HG03520 (cell line): ENCODE data around the gene UBE2H.
A peak's percentile ranks its signal among the peaks of the same experiment; 100 is the strongest.

Experiments used
- ATAC-seq: cut with Tn5 transposase; IDR thresholded peaks from one replicate; pipeline ENCODE4 v1.9.1; 2021; ENCODE audit warnings: mild to moderate bottlenecking, moderate library complexity; ENCODE audit not compliant: unreplicated experiment

UBE2H gene

DNA sequence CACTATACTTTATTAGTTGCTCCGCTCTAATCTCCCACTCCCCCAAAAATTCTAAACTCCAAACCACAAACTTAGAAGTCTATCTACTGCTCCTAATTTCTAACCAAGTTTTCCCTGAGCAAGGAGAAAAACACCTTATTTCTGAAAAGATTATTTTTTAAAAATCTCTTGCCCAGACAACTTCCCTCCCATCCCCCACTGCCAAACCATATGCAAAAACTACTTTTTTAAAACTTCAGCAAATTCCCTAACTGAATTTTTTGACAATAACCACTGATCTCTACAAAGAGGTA lies 1.9 kb downstream of the UBE2H start:
- no peak for ATAC-seq

DNA sequence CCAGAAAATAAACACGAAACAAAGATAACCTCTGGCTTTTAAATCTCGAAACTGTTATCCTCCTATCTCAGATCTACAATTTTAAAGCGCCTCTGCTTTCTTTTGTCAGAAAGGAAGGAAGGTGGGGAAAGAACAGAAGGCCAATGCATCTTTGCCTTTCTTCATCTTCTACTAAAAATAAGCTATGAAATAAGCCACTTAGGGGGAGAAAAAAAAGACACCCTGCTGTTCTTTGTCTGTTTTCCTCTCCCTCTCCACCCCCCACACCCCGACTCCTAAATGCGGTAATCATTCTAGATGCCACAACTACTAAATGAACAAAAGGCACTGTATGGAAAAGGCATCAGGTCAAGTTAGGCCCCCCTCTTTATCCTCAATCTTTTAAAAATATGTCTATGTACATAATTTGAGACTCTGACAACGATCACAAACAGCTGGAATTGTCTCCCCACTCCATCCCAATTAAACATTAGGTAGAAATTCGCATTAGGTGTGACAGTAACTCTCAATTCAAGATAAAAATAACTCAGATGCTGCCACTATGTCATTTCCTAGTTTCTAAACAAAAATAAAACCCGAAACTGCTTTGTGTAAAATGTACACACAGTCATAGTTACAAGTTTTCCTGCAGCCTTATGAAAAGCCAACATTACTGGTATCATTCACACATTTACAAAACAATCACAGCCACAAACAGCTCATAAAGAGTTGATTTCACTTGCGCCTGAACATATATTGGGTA lies 2.4 kb downstream of the UBE2H start:
- no peak for ATAC-seq

DNA sequence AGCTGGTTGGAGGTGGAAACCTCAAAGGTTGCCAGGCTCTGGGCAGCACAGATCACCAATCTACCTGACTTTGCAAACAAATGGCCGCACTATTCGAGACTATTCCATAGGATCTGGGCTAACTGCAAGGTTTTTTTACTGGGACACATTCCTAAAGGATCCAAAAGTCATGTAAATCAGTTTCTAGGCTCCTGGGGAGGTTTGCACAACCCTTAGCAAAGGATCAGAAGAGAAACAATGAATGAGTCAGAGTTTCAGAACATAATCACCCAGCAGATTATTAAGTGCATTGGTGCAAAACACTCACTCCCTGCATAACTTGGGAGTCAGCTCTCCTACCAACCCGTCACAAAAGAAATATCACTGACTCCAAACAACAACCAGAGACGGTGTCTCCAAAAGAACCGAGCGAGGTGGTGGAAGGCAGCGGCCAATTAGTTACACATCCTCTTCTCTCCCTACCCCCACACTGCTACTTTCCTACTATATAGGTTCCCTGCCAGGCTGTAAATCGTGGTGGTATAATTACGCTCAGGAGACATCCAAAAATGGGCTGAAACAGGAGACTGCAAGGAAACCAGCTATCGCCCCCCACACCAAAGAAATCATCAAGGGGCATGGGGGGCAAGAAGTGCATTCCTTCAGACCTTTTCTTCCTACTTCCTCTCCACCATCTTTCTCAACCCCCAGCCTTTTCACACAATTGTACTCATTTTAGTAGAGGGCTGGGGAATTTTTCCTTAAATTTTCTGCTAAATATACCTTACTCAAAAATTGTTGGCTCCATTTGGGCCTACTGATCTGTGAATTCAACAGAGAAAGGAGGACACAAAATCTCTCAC lies 3.2 kb downstream of the UBE2H start:
- no peak for ATAC-seq

DNA sequence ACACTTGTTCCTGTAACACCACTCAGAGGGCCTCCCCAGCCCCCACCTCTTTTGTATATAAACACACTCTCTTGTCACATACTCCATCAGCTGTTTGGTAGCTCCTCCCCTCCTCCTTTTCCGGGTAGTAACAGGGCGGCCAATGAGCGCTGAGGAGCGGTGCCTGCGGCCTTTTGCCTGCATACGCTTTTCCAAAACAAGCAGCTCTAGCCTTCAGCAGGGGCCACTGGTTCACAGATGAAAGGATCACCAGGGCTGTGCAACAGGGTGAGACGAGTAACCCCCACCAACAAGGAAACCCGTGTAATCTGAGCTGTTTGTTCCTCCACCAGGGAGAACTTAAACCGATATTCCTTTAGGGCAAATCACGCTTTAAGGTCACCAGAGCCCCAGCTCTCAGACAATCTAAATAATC lies 3.9 kb downstream of the UBE2H start:
- ATAC-seq: peak; percentile 52

DNA sequence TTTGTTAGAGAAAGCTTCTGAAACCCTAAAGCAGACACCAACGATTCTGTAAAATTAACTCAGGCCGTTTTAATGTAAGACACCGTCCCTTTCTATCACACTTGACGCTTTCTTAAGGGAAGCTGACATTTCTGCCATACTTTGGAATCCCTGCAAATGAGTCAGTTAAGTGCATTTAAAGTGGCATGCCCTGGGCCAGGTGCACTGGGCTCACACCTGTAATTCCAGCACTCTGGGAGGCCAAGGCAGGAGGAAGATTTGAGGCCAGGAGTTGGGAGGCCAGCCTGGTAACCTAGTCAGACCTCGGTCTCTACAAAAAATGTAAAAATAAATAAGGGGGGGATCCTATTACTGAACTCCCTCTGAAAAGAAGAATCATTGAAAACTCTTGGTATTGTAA lies 4.4 kb downstream of the UBE2H start:
- no peak for ATAC-seq

DNA sequence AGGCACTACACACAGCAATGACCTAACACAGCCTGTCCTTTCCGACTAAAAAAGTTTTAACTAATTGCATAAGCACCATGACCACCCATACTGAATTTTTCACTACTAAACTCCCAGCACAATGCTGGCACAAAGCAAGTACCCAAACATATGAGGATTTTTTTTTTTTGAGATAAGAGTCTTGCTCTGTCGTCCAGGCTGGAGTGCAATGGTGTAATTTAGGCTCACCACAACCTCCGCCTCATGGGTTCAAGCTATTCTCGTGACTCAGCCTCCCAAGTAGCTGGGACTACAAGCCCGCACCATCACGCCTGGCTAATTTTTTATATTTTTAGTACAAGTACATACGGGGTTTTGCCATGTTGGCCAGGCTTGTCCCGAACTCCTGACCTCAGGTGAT lies 5.1 kb downstream of the UBE2H start:
- ATAC-seq: no peak

DNA sequence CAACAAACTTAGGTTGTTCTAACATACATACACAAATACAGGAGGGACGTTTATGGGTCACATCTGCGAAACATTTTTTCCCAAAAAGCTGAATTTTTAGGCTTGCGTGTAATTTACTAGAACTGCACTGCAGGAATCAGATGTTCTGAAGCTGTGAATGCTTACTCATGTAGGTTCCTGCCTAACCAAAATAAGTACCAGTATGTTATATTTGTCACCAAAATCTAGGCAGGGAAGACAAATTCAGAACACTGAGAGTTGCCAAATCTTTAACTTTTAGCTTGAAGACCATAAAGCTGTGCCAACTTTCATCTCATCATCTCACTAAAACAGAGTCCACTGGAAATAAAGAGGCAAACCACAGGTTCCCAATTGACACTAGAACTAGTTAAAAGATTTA lies 5.7 kb downstream of the UBE2H start:
- ATAC-seq: no peak

DNA sequence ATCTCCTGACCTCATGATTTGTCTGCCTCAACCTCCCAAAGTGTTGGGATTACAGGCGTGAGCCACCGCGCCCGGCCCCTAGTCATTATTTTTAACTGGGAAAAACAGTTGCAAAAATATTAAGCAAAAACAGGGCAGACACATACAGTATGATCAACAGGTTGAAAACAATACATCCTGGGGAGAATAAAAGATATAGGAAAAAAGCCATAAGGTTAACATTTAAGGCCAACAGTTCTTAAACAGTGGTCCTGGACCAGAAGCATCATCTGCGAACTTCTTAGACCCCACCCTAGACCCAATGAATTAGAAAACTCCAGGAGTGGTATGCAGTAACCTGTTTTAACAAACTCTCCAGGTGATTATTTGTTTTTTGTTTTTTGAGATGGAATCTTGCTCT lies 6.5 kb downstream of the UBE2H start:
- ATAC-seq: no peak

DNA sequence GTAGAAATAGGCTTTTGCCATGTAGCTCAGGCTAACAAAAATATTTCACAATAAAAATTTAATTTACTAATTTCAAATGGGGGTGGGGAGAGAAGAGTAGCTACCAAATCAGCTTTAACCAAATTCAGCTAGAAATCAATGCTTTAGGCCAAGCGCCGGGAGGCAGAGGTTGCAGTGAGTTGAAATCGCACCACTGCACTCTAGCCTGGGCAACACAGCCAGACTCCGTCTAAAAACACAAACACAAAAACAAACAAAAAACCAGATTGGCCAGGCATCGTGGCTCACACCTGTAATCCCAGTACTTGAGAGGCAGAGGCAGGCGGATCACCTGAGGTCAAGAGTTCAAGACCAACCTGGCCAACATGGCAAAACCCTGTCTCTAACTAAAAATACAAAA lies 9.4 kb downstream of the UBE2H start:
- no peak for ATAC-seq

DNA sequence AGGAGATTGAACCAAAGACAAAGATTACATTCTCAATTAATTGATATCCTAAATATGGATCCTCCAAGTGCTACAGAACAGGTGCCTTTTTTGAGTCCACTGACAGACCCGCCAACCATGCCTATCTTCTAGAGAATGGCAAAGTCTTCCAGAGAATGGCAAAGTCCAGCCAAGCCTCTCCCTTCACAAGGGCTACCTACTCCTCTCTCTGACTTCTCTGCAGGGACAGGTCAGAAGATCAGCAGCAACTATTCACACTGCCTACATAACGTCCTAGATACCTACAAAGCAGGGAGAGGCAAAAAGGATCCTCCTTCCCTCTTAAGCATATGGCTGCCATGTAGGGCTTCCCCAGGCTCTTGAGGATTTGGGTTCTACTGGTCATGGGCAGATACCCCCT lies 12.4 kb downstream of the UBE2H start:
- ATAC-seq: no peak

DNA sequence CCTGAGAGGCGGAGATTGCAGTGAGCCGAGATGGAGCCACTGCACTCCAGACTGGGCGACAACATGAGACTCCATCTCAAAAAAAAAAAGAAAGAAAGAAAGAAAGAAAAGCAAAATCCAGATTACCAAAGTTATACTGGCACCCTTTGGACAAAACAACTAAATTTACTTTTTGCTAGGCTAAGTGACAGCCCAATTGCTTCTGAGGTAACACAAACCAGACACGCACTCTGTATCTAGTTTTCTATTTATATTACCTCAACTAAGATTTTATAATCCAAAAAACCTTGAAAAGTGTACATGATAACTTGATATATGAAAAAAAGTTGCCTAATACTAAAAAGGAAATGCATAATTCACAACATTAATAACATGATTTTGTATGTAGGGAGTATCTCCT lies 12.9 kb downstream of the UBE2H start:
- no peak for ATAC-seq

DNA sequence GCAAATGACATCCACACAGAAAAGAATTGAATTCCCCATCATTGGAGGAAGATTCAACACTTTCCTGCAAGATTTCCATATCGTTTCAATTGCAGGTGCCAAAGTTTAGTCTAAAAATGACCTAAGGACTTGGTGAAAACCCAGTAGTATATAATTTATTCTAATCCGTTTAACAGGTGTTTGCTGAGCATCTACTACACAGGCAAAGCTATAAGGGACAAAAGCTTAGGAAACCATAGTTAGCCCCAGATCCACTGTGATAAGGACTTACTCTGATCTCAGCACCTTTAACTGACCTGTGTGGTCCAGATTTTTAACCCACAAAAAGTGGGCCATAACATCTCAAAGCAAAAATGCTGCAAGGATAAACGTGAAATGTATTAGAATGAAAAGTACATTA lies 19.1 kb downstream of the UBE2H start:
- ATAC-seq: no peak

DNA sequence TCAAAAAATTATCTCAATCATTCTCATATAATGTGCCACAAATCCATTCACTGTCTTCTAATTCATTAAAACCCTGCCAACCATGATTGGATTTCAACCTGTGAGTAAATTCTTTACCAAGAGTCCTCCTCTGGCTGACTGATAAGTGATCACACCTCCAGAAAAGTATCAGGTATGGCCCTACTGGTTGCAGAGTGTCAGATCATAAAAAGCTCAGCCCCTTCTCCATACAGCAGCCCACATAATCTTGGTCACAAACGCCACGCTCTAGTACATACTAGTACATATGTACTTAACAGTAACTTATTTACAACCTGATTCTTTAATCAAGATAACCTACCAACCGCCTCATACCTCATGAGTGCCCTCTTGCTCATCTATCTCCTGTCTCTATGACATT lies 26.1 kb downstream of the UBE2H start:
- ATAC-seq: no peak

DNA sequence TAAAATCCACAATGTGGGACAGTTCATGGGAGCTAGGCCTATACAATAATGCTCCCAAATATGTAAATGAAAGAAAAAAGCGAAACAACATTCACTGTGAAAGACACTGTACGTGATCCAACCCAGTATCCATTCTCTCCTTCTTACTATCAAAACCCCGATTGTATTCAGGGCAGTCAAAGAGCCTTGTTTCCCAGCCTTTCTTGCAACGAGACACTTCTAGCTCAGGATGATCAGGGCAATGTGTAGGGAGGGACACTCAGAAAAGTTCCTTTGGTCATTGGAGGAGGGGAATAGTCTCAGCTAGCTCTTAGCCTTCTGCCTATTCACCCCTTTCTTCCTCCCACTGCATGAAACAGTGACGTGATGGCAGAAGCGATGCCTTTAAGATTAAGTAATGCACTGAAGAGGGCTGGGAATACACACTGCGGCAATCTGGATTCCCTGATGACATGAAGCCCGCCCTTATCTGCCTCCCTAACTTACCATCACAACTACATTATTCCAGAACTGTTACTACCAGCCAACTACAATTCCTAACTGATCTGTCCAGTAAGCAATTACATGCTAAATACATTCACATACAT lies 27.3 kb downstream of the UBE2H start:
- ATAC-seq: no peak

DNA sequence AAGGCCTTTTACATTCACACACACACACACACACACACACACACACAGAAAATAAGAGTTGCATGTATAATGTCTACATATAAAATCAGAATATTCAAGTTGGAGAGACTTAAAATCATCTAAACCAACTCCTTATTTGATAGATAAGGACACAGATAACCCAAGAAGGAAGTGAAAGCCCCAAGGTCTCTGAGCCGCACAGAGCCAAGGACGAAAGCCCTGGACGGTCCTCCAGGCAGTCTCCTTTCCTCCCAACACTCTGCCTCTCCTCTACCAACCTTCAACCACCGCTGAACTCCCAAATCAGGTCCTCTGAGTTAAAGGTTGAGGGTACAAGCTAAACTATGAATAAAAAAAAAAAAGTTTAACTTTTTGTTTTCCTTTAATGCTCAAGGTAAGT lies 28.2 kb downstream of the UBE2H start:
- ATAC-seq: no peak

DNA sequence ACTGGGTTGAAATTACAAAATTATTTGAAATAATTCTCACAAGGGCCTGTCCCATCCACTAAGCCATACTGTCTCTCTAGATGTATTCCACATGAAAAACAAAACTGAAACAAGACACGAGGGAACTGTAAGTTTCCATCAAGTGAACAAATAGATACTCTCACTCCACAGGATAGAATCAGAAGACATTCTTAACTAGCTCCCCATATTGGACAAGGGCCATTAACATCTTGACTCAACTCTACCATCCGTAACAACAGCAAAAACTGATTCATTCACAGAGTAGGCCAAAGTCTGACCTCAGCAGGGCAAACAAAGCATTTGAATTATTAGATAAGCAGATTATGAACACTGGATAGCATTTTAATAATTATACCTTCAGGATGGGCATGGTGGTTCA lies 29.1 kb downstream of the UBE2H start:
- ATAC-seq: no peak

DNA sequence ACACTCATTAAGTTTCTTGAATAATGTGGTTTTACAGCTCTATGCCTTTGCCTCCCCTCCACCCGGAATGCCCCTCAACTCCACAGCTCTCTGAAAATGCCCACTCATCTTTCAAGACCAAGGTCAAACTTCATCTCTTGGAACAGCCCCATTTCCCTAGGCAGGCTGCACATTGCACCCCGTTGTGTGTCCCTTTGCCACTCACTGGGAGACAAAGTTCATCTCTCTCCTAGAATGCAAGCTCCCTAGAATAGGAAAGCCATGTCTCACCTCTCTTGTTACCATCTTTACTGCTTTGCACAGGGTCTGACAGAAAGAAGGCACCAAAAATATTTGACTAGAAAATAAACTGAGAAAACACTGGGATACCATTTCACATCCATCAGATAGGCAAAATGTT lies 33.3 kb downstream of the UBE2H start:
- no peak for ATAC-seq

DNA sequence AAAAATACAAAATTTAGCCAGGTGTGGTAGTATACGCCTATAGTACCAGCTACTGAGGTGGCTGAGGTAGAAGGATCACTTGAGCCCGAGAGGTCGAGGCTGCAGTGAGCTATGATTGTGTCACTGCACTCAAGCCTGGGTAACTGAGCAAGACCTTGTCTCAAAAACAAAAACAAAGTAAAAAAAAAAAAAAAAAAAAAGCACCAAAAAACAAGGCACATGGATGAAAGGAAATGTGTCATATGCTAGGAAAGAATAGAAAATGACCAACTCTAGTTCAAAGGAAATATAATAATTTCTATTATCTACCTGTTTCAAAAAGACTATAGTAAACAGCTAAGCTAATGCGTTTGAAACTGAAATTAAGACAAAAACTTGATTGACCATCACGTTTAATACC lies 33.8 kb downstream of the UBE2H start:
- ATAC-seq: no peak

DNA sequence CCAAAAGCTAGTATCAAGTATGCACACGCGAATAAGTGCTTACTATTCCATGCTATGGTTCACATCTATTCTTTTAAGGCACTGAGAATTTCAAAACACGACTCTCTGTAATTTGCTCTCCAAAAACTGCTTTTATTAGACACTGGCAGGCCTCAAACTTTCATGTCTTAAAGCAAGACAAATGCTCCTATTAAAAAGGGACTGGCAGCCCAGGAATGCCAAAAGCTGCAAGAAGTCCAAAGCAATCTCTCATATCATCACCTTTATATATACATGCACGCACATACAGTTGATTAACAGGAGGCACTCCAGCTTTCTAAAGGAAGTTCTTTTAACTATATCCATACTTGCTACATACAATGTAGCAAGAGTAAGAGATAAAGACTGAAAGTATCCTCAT lies 34.8 kb downstream of the UBE2H start:
- ATAC-seq: no peak

DNA sequence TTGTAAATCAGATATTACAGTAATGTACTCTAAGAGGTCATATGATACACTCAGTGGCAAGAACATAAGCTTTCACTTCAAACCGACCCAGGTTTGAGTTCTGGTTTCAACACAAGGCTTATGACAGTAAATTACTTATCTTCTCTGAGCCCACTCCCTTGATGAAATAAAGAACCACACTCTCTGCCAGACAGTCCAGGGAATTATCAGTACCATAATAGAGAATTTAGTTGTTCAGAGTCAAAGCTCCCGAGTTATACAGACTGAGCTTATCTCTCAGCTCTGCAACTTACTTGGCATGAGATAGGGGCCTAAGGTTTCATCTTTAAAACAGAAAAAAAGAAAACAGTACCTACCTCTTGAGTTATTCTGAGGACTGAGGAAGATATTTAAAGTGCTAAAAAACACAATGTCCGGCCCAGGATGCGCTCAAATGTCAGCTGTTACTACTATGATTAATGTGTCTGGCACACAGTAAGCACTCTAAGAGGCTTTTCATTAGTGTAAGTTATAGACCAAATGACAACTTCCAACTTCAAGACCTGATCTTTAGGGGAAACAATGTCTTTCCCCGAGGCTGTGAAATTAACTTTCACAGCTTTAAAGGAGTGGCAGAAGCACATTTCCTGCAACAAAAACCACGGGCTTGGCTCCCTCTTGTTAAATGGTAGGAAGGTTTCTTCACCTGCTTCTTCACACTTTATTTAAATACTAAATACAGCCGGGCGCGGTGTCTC lies 38.1 kb downstream of the UBE2H start:
- no peak for ATAC-seq

DNA sequence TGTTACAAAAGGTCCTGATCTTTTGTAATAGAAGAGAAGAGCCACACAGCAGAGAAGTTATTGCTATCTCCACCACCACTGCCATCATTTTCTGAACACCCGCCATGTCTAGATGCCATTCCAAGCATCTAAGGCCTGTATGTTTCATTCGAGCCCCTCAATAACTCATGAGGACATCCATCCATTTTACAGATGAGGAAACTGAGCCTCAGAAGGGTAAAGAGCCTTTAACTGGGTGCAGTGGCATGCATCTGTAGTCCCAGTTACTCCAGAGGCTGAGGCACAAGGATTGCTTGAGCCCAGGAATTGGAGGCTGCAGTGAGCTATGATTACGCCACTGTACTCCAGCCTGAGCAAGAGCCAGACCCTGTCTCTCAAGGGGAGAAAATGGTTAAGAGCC lies 39.3 kb downstream of the UBE2H start:
- no peak for ATAC-seq

DNA sequence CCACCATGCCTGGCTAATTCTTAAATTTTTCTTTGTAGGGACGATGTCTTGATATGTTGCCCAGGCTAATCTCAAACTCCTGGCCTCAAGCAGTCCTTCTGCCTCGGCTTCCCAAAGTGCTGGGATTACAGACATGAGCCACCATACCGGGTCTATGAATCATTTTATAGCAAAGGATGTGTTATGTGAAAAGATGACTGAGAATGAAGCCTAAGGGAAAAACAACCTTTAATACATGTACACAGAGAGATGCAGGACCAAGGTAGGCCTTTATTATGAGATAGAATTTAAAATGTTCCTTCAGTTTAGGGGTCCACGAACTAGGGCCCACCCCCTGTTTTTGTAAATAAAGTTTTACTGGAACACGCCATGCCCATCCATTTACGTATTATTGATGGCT lies 41.0 kb downstream of the UBE2H start:
- ATAC-seq: no peak
